HG03064 (cell line): Measurements from ENCODE around the gene CD276.
"Not testable (repeated sequence)": the region's sequence is repeated elsewhere in the genome, so short reads cannot be mapped to it uniquely, and the experiment has no call there.

Experiments used
- ATAC-seq: cut with Tn5 transposase; IDR thresholded peaks from one replicate; pipeline ENCODE4 v1.9.1; 2021; ENCODE audit warnings: low read depth; ENCODE audit not compliant: unreplicated experiment

The CD276 gene

GRCh38 chr15:73683257-73683776 lies 866 bp upstream of the CD276 start:
- ATAC-seq = no peak

GRCh38 chr15:73684581-73685455 lies 635 bp downstream of the CD276 start:
- no peak for ATAC-seq

- no peak for ATAC-seq
Measured at GRCh38 chr15:73685981-73686380, 1.8 kb downstream of the CD276 start.

GRCh38 chr15:73686781-73687256 lies 2.6 kb downstream of the CD276 start:
- ATAC-seq = no peak

GRCh38 chr15:73687351-73687750 lies 3.2 kb downstream of the CD276 start:
- no peak for ATAC-seq

- ATAC-seq = no peak
Measured at GRCh38 chr15:73688455-73688854, 4.3 kb downstream of the CD276 start.

- no peak for ATAC-seq
Measured at GRCh38 chr15:73691396-73691795, 7.2 kb downstream of the CD276 start.

GRCh38 chr15:73694419-73694818 lies 10.2 kb downstream of the CD276 start:
- ATAC-seq = no peak

- no peak for ATAC-seq
Measured at GRCh38 chr15:73695773-73696640, 11.8 kb downstream of the CD276 start.

- no peak for ATAC-seq
Measured at GRCh38 chr15:73696641-73697001, 12.4 kb downstream of the CD276 start.

GRCh38 chr15:73697033-73697467 lies 12.9 kb downstream of the CD276 start:
- ATAC-seq = peak; percentile 85

- ATAC-seq = no peak
Measured at GRCh38 chr15:73699249-73700040, 15.3 kb downstream of the CD276 start.

- ATAC-seq = no peak
Measured at GRCh38 chr15:73700041-73700842, 16.1 kb downstream of the CD276 start.

- not testable (repeated sequence) for ATAC-seq
Measured at GRCh38 chr15:73702311-73703239, 18.4 kb downstream of the CD276 start.

GRCh38 chr15:73703601-73704000 lies 19.4 kb downstream of the CD276 start:
- ATAC-seq = not testable (repeated sequence)

GRCh38 chr15:73704142-73704868 lies 20.1 kb downstream of the CD276 start:
- not testable (repeated sequence) for ATAC-seq

- no peak for ATAC-seq
Measured at GRCh38 chr15:73704869-73705645, 20.9 kb downstream of the CD276 start.
